ENCODE results near the gene GARNL3.
A peak's percentile ranks its signal among the peaks of the same experiment; 100 is the strongest.

GARNL3 gene

DNA sequence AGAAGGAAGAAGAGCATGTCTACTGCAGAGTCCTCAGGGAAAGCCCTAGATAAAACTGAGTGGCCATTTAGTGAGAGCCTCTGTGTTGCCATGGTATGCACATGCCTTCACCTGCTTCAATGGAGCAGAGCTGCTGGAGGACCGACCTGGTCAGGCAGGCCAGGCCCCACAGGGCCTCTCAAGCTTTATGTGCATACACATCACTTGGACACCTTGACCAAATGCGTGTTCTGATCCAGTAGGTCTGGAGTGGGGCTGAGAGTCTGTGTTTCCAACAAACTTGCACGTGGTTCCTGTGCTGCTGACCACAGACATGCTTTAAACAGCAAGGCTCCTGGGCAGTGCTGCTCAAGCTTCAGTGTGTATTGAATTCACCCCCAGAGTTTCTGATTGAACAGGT lies 81.0 kb downstream of the GARNL3 start:
- TF ChIP-seq, protein P1, sequence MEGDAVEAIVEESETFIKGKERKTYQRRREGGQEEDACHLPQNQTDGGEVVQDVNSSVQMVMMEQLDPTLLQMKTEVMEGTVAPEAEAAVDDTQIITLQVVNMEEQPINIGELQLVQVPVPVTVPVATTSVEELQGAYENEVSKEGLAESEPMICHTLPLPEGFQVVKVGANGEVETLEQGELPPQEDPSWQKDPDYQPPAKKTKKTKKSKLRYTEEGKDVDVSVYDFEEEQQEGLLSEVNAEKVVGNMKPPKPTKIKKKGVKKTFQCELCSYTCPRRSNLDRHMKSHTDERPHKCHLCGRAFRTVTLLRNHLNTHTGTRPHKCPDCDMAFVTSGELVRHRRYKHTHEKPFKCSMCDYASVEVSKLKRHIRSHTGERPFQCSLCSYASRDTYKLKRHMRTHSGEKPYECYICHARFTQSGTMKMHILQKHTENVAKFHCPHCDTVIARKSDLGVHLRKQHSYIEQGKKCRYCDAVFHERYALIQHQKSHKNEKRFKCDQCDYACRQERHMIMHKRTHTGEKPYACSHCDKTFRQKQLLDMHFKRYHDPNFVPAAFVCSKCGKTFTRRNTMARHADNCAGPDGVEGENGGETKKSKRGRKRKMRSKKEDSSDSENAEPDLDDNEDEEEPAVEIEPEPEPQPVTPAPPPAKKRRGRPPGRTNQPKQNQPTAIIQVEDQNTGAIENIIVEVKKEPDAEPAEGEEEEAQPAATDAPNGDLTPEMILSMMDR (IDR thresholded peaks at IDR 0.05; ENCODE audit: low read depth, low read length, missing control alignments): no peak
- no peak overlapping the region for H3K4me3 ChIP-seq (ENCODE audit: low read depth, low read length)
- no peak for DNase-seq (ENCODE audit: low read depth)

DNA sequence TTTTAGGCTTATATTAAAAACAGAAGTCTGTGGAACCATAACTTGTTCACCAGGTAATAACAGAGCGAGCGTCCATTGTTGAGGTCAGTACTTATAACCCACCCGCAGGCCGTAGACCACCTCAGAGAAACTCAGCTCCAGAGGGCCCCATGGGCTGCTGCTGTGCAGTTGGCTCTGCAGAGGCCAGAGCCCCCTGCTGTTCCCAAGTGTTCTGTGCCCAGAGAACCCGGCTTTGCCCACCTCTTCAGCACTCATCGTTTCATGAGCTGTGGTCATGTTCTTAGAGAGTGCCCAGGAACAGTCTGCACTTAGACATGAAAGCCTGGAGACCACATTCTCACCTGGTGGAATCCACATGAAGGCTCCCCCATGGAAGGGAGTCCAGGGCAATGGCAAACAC lies 82.0 kb downstream of the GARNL3 start:
- TF ChIP-seq, protein P1 (IDR thresholded peaks at IDR 0.05; ENCODE audit: low read depth, low read length, missing control alignments): no peak
- no peak for DNase-seq (ENCODE audit: low read depth)
- H3K4me3 ChIP-seq (ENCODE audit: low read depth, low read length): no peak overlapping the region

DNA sequence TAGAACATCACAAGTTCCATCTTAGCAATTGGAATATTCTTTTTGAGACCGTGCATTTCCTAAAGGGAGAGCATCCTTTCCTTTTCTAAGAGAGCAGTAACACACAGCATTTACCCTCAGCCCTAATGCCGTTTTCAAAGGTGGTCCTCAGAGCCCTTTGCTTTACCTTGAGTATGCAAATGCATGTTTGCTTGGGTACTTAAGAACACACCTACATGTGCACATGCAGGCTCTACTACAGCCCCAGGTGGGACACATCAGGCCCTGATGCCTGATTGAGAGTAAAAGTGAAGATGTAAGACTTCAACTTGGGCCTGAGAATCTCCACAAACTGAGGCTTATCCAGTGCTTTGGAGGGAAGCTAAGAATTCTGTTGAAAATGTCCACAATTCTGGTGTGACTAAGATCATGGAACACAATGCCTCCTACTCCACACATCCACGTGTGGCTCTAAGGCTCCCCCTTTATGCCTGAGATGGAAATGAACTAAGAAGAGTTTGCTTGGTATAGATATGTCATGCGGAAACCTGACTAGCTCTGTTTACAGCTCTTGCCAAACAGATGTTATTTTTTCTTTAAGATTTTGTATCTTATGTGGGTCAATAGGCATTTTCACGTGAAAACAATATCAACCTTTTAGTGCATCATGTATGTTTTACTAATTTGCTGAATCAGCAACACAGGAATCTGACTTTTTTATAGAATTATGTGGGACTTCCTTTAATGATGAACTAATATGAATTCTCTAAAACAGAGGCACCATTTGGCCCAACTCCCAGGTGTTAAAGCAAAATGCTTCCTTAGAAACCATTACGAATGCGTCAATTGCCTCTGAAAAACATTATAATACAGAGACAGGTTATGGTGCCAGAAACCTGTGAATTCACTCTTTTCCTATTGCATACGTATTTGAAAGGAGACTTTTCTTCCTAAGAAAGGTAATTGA lies 83.5 kb downstream of the GARNL3 start:
- TF ChIP-seq, protein P1 (IDR thresholded peaks at IDR 0.05; ENCODE audit: low read depth, low read length, missing control alignments): peak; percentile 46
- peak; percentile 4 for DNase-seq (ENCODE audit: low read depth)

DNA sequence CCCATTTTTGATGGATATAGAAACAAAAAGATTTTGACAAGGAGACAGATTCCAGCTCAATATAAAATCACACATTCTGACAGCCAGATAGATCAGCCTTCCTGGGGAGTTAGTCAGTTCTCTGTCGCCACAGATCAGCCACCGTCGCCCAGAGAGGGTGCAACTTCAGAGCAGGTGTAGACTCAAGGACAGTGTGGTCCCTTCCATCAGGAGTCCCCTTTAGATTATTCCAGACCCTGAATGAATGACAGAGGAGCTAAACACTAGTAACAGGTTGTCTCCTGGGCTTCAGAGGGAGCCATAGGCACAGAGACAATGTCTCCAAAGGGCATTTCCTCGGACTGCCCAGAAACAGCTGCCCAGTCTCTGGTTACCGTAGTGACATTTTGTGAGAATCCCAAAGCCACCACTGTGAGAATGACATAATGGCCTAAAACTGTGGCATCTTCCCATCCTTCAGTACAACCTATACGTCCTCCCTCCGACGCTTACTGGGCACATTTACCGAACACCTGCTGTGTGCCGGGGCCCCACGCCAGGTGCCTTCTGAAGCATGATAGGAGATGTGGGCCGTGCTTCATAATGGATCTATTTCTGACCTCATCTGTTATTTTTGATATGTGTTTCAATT lies 85.0 kb downstream of the GARNL3 start:
- no peak overlapping the region for H3K4me3 ChIP-seq (ENCODE audit: low read depth, low read length)
- DNase-seq (ENCODE audit: low read depth): no peak
- TF ChIP-seq, protein P1 (IDR thresholded peaks at IDR 0.05; ENCODE audit: low read depth, low read length, missing control alignments): no peak

More for the DNA sequence above, 83.5 kb downstream of the GARNL3 start:
- no peak overlapping the region for H3K4me3 ChIP-seq (ENCODE audit: low read depth, low read length)

DNA sequence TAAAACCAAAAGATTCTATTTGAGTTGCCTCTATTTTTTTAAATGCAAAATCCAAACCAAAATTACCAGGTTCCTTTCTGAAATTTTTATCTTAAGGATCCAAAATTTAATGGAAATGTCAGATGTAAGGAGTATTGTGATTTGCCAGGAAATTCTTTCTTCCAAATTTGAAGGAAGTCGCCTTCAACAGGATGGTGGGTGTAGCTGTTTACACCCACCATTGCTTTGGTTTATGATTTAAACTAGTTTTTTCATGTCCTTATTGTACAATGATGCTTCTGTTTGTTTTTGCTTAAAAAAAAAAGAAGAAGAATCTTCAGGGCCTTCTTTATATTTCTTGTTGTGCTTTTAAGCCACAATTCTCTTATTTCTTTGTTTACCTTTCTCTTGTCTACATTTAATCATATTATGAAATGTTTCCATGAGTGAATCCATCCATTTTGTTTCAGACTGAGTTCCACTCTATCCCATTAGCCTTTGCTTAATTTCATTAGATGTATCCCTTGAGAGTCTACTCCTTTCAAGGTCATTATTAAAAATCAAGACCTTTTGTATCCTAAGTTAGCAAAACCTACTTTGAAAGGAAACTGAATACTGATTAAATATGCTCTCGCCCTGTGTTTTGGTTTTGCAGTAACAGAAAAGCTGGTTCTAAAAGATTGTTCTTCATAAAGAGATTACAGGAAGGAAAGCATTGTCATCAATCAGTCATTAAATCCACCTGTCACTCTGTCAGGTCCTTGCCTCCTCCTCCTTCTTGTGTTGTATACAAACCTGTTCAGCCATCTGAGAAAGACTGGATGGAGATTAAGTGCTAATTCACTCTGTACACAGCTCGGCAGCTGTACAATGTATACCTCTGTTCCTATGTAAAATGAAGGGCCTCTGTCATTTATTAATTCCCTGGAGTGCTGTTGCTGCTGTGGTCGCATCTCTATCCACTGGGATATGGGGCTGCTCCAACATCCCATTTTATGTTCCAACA lies 86.9 kb downstream of the GARNL3 start:
- TF ChIP-seq, protein P1 (IDR thresholded peaks at IDR 0.05; ENCODE audit: low read depth, low read length, missing control alignments): no peak
- H3K4me3 ChIP-seq (ENCODE audit: low read depth, low read length): no peak overlapping the region
- no peak for DNase-seq (ENCODE audit: low read depth)

DNA sequence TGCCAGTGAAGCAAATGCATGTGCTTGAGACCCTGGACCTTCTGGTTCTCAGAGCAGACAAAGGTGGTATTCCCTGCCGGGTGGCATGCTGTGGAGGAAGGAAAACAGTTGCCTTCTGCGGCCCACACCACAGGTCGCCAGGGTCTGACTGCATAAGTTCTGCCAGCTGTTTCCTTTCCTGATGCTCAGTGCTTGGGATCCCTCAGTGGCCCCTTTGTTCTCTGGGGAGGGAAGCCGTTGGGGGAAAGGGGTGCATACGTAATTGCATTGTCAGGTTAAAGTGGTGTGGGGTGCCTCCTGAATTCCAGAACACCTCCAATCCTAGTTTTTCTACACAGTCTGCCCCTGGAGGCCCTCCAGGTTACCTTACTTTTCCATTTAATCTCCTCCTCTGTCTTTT lies 89.3 kb downstream of the GARNL3 start:
- no peak overlapping the region for H3K4me3 ChIP-seq (ENCODE audit: low read depth, low read length)
- DNase-seq (ENCODE audit: low read depth): no peak
- TF ChIP-seq, protein P1 (IDR thresholded peaks at IDR 0.05; ENCODE audit: low read depth, low read length, missing control alignments): no peak
